NCI-H1105 (cell line): Measurements from ENCODE around the gene TPPP.
"Not testable (repeated sequence)": the region's sequence is repeated elsewhere in the genome, so short reads cannot be mapped to it uniquely, and the experiment has no call there.

Source experiments
- DNase-seq: peaks from one replicate; lab custom pipeline; 2025; lab: John Stamatoyannopoulos, UW

Gene TPPP

DNA sequence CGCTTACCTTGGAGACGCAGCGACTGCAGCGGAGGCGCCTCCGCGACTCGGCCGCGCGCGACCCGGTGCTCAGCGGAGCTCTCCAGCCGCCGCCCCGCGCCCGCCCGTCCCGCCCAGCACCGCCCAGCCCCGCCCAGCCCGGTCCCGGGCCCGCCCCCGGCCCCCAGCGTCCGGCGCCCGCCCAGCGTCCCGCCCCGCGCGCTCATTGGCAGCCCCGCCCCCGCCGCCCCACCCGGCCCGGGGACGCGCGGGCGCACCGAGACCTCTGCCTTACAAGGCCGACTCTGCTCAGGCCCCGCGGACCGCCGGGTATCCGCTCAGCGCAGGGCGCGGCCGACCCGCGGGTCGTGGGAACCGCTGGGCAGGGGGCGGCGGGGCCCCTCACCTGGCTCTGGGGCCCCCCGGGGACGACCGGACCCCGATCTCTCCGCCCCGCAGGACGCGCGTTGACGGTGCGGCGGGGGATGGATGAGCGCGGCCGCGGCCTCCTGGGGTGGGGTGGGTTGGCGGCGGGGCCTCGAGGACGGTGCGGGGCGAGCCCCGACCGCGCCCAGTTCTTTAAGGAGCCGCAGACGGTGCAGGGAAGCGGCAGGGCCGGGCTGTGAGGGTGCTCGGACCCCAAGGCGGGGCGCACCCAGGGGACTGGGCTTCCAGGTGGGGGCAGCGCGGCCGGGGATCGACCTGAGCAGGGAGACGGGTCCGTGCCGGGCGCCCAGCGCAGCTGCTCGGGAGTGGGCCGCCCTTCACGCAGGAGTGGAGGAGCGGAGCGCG, at the start of gene TPPP:
TSS of gene TPPP (minus strand) at position 82 of the 771 bp plus-strand sequence. CDS start 15,292 bp downstream, outside the sequence.
- DNase-seq: peak; percentile 64

DNA sequence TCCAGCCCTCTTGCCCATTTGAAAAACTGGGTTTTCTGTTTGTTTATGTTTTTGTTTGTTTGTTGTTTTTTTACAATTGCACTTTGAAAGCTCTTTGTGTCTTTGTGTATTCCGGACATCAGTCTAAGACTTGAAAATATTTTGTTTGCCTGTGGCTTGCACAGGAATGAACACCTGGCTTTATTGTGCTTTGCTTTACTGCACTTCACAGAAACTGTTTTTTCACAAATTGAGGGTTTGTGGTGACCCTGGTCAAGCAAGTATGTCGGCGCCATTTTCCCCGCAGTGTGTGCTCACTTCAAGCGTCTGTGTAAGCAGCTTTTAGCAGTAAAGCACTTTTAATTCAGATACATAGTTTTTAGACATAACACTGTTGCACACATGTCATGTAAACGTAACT, 49.1 kb upstream of the TPPP start:
- DNase-seq: not testable (repeated sequence)

DNA sequence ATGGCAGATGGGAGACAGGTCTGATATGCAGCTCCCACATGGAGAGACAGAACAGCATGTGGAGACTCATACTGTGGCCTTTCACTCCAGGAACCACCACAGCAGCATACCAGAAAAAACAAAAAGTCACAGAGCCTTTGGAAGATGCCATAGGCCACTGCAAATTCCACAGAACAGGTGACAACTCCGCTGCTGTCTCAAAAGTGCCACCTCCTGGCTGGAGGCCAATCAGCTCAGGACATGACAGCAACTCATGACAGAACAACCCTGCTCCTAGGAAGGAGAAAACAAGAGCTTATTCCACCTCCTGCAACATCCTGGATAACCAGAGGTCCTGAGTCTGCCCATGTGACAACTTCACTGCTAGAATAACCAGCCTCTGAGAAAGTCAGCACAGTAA, 41.0 kb upstream of the TPPP start:
- not testable (repeated sequence) for DNase-seq

DNA sequence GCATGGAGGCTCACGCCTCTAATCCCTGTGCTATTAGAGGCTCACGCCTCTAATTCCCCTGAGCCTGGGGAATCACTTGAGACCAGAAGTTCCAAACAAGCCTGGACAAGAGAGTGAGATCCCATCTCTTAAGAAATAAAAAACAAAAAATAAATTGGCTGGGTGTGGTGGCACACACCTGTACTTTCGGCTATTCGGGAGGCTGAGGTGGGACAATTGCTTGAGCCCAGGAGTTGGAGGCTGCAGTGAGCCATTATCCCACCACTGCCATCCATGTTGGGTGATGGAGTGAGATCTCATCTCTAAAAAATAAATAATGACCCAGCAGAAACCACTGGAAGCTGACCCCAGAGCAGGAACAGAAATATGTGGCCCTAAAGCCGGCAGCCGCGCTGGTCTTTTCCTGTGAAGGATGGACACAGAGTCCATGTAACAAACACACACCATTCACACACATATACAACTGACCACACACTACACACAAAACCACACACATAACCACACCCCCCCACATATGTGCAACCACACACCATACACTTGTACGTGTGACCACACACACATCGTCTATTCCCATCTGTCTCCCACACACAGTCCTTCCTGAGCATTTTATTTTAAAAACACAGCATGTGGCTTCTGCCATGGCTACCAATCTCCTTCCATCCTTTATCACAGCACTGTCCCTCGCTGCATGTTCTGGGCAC, 39.8 kb upstream of the TPPP start:
- not testable (repeated sequence) for DNase-seq

DNA sequence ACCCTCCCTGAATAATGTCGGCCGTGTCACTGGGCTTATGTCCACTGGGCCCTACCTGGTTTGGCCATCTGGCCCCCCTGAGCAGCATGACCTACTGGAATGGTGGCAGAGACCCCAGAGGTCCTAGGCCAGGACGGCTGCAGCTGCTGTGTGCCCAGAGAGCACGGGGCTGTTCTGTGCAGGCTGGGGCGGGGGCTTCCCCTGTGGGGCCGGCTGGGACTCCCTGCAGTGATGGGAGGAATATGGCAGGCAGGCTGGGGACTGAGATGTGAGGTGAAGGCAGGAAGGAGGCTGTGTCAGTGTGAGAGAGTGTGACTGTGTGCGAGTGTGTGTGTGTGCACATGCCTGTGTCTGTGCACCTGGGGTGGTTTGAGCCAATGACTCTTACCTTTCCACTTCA, 36.1 kb upstream of the TPPP start:
- not testable (repeated sequence) for DNase-seq

DNA sequence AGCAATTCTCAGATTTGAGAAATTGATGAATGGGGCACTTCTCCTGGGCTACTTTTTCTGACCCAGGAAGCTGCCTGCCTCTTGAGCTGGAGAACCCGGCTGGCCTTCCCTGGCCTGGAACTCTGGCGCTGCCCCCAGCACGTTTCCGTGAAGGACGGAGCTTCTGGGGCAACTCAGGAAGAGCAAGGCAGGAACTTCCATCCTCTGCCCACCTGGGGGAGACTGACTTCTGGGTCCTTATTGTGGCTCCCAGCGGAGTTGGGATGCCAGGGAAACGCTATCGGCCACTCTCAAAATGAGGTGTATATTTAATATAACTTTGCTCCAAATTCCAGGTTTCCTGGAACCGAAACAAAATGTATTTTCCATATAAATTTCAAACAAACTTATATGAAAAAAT, 33.9 kb upstream of the TPPP start:
- DNase-seq: not testable (repeated sequence)

DNA sequence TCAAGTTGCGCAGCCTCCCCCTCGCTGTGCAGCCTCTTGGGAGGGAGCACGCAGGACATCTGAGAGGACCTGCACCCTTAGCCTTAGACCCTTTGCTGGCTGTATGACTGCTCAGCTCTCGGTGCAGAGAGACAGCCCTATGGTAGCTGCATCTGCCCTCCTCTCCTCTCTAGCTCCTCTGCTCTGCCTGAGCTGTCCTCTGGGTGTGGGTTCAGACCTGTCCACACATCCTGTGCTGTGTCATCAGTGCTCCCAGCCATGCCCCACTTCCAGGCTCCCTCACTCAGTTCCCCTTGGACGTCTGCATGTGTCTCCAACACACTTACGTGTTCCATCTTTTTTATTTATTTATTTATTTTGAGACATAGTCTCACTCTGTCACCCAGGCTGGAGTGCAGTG, 30.7 kb upstream of the TPPP start:
- DNase-seq: not testable (repeated sequence)

DNA sequence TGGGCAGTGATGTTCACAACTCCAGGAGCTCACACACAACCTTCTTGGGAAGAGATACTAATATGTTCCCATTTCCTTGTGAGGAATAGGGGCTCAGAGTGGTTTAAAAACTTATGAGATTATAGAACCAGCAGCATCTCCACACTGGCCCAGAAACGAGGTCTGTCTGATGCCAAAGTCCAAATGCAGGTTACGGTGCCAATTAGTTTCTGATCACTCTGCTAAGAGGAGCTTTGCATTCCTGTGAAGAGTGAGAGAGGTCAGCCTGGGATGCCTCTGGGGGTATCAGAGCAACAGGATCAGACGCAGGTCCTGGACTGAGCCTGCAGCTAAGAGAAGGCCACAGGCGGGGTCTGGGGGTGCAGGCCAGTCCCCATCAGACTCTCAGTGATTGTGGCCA, 30.2 kb upstream of the TPPP start:
- DNase-seq: not testable (repeated sequence)

DNA sequence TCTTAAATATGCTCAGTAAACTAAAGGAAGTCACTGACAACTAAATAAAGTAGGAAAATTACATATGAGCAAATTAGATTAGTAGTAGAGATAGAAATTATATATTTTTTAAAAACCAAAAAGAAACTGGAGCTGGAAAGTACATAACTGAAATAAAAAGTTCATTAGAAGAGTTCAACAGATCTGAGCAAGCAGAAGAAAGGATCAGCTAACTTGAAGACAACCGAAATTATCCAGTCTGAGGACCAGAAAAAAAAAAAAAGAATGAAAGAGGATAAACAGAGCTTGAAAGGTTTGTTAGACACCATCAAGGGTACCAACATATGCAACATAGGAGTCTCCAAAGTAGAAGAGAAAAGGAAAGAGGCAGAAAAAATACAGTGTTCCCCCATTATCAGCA, 26.2 kb upstream of the TPPP start:
- DNase-seq: not testable (repeated sequence)

DNA sequence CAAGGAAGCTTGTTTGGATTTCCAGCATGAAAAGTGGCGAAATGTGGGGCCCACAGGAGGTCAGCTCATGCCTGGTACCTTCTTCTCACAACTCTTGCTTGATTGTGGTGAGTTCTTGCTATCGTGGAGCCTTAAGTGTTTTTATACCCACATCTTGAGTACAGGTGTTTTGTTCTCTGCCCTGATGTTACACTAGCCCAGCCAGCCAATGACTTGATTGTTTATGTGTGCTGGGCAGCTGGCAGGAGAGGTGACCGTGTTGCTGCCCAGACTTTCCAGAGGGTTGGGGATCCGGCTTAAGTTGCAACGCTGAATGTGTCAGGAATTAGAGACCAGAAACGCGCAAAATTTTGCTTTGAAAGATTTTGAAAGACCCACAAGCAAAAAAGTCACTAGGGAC, 24.0 kb upstream of the TPPP start:
- DNase-seq: no peak

DNA sequence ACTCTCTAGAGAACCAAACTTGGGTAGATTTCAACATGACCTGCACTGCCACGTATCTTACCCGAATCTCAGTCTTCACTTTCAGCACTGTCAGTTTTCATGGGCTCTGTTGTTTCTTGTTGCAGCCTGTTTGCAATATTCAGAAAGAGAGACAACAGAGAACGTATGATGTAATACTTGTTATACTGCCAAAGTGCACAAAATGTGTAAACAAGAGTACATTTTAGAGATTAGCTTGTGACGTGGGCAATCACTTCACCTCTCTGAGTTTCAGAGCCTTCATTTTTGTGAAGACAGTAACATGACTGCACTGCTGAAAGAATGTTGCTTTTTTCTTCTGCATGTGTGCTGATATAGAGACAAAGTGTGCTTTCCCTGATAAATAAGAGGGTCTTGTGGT, 23.6 kb upstream of the TPPP start:
- not testable (repeated sequence) for DNase-seq

DNA sequence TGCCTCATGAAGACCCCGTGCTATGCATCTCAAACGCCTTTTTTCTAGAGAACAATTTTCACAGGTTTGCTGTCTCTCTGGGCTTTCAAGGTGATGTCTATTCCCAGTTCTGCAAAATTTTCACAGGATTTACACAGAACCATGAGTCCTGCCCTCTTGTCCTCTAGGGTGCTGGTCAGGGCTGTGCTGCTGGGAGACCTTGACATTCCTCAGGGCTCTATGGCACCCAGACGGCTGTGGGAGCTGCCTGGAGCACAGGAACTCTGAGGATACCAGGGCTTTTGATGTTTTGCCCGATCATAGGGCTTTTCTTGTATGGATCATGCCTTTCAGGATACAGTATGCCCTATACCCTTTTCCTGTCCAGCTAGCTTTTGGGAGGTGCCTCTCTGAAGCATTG, 22.5 kb upstream of the TPPP start:
- not testable (repeated sequence) for DNase-seq

DNA sequence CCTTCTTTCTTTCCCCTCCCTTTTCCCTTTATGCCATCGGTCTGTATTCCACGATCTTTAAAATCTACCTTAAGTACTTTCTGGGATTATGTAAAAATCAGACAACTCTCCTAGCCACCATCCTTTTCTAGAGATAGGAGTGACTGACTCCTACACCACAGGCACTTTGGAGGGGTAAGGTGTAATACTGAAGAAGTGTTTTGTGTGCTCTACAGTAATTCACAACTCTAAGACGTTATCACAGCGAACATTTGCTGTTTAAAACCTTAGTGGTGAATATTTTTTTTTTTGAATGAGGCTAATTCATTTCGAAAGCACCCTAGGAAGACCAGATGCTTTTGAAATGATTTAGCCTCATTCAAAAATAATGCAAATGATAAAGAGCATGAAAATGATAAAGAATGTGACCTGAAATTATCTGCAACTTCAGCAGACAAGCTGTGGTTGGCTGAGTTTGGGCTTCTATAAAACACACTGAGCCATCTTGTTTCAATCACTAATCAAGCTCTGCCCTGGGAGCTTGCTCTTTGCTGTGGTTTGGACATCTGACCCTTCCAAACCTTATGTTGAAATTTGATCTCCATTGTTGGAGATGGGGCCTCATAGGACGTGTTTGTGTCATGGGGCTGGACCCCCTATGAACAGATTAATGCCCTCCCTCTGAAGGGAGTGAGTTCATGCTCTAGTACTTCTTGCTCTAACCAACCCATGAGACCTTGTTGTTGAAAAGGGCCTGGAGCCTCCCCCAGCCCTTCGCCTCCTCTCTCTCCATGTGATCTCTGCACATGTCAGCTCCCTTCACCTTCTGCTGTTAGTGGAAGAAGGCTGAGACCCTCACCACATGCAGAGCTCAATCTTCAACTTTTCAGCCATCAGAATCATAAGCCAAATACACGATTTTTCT, 21.3 kb upstream of the TPPP start:
- DNase-seq: not testable (repeated sequence)

DNA sequence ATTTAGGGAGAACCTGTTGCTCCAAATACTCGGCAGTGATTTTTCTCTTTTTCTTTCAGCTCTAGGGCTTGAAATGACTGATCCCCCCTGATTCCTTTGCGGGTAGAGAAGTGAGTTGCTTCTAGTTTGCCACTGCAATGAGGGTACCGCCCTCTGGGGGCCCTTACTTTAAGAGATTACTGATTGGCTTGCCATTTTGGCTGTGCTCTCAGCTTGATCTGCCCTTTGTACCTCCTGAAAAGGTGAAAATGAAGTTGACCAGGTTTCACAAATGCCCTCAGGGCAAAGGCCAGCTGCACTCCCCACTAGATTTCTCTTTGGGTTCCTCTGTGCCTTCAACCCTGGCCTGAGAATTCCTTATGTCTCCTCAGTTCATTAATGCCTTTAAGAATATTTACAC, 20.5 kb upstream of the TPPP start:
- DNase-seq: not testable (repeated sequence)

DNA sequence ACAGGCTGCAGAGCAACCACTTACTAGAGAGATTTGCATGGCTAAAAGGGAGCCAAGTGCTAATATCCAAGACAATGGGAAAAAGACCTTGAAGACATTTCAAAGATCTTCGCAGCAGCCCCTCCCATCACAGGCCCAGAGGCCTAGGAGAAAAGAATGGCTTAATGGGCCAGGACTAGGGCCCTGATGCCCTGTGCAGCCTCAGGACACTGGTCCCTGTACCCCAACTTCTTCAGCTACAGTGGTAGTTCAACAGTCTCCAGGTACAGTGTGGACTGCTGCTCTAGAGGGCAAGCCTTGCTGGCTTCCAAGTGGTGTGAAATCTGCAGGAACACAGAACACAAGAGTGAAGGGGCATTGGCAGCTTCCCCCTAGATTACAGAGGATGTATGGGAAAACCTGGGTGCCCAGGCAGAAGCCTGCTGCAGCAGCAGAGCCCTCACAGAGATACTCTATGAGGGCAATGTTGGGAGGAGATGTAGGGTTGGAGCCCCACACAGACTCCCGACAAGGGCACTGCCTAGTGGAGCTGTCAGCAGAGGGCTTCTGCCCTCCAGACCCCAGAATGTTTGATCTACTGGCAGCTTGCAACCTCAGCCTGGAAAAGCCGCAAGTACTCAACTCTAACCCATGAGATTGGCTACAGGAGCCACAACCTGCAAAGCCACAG, 15.8 kb upstream of the TPPP start:
- DNase-seq: not testable (repeated sequence)

DNA sequence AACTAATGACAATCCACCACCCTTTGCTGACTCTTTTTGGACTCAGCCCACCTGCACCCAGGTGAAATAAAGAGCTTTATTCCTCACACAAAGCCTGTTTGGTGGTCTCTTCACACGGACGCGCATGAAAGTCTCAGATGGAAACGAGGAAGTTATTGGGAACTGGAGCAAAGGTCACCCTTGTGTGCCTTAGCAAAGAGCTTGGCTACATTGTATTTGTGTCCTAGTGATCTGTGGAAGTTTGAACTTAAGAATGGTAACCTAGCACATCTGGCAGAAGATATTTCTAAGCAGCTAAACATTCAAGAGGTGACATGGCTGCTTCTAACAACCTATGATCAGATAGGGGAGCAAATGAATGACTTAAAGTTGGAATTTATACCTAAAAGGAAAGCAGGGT, 15.2 kb upstream of the TPPP start:
- not testable (repeated sequence) for DNase-seq

DNA sequence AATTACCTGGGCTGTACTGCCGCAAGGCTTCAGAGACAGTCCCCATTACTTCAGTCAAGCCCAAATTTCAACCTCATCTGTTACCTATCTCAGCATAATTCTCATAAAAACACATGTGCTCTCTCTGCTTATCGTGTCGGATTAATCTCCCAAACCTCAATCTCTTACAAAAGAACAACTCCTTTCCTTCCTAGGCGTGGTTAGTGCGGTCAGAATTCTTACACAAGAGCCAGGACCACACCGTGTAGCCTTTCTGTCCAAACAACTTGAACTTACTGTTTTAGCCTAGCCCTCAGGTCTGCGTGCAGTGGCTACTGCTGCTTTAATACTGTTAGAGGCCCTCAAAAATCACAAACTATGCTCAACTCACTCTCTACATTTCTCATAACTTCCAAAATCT, 13.0 kb upstream of the TPPP start:
- DNase-seq: not testable (repeated sequence)

DNA sequence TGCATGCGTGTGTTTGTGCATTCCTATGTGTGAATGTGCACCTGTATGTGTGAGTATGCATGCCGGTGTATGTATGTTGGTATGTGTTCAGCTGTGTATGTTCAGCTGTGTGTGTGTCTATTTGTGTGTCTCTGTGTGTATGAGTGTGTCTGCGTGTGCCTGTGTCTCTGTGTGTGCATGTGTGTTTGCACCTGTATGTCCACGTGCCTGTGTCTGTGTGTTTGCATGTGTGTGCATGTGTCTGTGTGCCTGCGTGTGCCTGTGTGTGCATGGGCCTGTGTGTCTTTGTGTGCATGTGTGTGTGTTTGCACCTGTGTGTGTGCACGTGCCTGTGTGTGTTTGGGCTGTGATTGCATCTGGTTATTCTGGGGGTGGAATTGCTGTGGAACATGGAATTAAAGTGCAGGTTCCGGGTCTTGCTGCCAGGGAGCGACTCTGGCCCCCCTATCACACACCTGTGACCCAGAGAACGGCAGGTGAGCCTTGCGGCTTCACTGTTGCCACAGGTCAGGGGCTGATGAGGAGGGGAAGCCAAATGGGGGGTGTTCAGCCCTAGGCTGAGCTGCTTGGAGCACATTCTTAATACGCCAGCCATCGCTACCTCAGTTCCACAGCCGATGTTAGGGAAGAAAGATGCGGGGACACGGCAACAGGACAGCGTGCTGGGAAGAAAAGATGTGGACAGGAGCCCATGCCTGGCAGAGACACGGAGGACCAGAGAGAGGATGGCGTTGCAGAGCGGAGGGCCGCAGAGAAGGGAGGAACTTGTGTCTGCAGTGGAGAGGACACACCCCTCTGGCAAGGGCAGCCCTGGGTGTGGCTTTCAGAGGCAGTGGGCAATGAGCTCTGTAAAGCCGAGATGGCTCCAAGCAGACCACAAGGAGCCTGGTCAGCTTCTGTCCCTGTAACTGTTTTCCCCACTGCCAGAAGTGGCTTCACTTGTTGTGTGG, 3.9 kb upstream of the TPPP start:
- DNase-seq: not testable (repeated sequence)

DNA sequence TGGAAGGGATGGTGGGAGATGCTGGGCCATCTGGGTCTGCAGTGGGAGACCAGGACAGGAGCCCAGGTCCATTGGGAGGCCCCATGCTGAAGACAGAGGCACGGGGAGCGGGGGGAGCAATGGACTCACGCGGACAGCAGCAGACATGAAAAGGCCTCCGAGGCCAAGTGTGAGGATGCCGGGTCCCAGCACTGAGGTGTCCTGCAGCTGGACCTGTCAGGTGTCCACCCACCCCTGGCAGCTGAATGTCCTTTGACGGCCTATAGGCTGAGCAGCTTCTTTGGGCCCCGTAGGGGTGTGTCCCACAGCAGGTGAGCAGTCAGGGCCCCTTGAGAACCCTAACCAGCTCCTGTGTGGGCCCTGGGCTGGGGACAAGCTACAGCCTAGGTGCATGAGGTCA, 3.0 kb upstream of the TPPP start:
- DNase-seq: not testable (repeated sequence)

DNA sequence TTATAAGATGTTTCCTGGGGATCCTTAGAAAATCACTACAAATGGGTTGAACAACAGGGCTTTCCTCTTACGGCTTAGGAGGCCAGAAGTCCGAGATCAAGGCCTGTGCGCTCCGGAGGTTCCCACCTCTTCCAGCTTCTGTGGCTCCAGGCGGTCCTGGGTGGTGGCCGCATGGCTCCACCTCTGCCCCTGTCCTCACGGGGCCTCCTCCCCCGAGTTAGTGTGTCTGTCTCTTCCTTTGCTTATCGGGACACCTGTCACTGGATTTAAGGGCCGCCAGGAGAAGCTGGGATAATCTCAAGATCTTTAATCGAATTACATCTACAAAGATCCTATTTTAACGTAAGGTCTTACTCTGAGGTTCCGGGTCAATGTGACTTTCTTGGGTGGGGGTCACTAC, 2.3 kb upstream of the TPPP start:
- not testable (repeated sequence) for DNase-seq

DNA sequence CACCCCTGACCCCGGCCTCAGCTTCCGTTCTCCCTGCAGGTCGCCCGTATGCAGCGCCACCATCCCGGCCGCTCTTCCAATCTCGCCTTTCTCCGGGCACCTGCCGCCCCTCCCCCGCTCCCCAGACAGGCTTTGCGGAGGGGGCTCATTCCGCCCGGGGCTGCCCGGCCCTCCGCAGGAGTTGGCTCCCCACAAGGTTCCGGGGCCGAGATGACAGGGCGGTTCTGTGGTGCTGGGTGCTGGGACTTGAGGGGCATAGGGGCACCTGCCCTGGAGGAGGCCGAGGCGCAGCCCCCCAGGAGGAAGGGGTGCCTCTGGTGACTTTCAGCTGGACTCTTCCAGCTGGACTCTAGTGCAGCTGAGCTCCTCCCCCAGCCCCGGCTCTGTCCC, 885 bp upstream of the TPPP start:
- not testable (repeated sequence) for DNase-seq
